ENCODE measurements around the gene KCNK13.

- TF ChIP-seq CTCF (IDR thresholded peaks at IDR 0.05) (no peak), SIN3A (IDR thresholded peaks at IDR 0.05; ENCODE audit: borderline replicate concordance, low read depth, low read length) (no peak), POLR2AphosphoS5 (IDR thresholded peaks at IDR 0.05; ENCODE audit: low read depth, low read length) (no peak), TAF1 (IDR thresholded peaks at IDR 0.05; ENCODE audit: borderline replicate concordance, low read depth, low read length) (no peak), YY1 (IDR thresholded peaks at IDR 0.05; ENCODE audit: low read depth) (no peak), CHD2 (IDR thresholded peaks at IDR 0.05; ENCODE audit: low read length, partially characterized antibody) (no peak)
Observed at GRCh38 chr14:90184094-90184493, 122.3 kb downstream of the KCNK13 start.

Data from SK-N-SH (cell line).